Activated T-cell treated with anti-CD3 and anti-CD28 coated beads for 1 hour (primary cell): Measurements from ENCODE around the gene GH1.
"Not testable (repeated sequence)": the region's sequence is repeated elsewhere in the genome, so short reads cannot be mapped to it uniquely, and the experiment has no call there.

ENCODE experiments used
- DNase-seq: peaks from one replicate; pipeline ENCODE4 v3.0.0-alpha.2; 2020; ENCODE audit warnings: low read depth

The GH1 gene

DNA sequence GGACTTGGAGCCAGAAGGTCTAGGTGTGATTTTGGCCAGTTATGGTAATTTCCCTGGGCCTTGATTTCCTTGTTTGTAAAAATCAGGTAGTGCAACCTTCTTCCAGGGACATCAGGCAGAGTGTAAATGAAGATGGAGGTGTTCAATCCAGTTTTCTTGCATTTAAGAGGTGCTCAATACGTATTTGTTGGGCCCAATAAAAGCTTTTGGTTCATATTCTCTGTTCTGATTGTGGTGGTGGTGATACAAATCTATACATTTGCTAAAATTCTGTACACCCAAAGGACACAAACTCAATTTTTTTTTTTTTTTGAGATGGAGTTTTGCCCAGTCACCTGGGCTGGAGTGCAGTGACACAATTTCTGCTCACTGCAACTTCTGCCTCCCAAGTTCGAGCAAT is 7.5 kb upstream of the GH1 start:
- no peak for DNase-seq

DNA sequence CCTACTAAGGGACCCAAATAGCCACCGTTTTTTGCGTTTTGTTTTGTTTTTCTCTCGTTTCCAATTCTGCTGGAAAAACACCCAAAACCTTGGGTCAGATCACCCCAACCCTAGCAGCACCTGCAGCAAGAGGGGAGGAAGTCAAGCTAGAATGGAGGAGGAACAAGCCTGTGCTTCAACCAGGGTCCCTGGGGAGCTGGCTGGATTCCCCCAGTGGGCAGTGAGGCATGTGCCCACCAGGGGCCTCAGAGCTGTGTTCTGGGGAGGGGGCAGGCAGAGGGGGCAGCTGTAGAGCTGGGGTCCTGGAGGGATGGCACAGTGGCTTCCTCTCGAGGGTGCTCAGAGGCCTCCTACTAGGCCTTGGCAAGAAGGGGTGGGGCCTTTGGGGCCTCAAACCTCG is 7.0 kb upstream of the GH1 start:
- DNase-seq, result no peak

DNA sequence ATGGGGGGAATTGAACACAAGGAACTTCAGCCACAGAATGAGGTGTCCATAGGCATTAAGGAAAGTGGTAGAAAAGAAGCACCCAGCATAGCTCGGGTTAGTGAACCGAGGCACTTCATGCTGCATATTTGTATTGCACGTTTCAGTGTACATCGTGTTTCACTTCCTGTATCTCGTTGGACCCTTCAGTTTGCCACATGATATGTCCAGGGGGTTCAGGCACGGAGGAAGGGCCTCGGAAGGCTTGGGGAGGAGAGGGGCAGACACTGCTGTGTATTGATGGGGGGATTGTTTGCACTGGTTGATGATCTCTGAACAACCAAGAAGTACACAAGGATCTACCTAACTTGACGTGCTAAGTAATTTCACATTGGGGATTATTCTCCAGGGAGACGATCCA is 3.8 kb upstream of the GH1 start:
- DNase-seq, result not testable (repeated sequence)

DNA sequence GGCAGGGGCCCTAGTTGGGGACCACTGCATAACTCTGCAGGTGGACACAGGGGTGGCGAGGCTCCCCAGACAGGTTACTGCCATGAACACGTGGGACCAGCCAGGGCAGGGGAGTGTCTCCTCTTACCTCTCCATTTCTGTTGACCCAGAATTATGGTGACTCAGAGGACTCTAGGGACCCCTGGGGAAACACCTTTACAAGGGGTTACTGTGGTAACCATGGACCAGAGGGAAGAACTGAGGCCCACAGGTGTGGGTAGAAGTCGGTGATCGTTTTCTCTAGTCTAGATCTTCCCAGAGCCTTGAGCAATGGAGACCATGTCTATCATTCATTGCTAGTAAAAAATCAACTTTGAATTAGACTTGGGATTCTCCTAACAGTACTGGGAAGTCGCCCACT is 2.1 kb upstream of the GH1 start:
- not testable (repeated sequence) for DNase-seq

DNA sequence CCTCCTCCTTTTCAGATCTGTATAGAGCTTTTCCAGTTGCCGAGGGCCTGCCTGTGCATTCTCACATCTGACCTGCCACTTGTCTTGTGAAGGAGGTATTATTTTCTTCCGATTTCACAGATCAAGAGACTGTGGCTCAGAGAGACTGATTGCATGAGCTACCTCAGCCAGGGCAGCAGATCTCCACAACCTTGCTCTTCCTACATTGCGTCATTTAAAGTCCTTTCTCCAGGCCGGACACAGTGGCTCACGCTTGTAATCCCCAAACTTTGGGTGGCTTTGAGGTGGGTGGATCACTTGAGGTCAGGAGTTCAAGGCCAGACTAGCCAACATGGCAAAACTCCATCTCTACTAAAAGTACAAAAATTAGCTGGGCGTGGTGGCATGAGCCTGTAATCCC is 1.4 kb upstream of the GH1 start:
- not testable (repeated sequence) for DNase-seq

DNA sequence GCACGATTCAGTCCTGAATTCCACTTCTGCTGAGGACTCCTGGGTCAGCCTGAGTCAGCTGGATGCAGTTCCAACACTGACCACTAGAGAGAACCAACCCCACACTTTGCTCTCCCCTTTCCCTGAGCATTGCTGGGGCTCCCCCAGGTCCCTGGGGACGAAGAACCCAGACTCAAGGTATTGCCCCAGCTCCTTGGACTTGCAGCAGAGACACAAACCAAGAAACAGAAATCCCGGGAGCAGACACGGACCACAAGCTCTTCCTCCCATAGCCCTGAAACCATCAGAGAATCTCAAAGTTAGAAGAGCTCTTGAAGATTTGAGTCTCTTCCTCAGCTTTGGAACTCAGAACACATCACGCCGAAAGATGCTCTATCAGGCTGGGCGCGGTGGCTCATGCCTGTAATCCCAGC is 678 bp upstream of the GH1 start:
- peak; percentile 62 for DNase-seq

DNA sequence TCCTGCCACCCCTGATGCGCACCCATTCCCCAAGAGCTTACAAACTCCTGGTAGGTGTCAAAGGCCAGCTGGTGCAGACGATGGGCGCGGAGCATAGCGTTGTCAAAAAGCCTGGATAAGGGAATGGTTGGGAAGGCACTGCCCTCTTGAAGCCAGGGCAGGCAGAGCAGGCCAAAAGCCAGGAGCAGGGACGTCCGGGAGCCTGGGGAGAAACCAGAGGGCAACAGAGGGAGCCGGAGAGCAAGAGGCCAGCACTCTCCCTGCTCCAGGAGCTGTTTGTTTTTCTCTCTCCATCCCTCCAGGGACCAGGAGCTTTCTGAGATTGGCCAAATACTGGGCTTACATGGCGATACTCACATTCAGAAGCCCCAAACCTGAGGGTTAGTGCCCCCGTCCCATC is 334 bp downstream of the GH1 start:
- DNase-seq, result no peak

DNA sequence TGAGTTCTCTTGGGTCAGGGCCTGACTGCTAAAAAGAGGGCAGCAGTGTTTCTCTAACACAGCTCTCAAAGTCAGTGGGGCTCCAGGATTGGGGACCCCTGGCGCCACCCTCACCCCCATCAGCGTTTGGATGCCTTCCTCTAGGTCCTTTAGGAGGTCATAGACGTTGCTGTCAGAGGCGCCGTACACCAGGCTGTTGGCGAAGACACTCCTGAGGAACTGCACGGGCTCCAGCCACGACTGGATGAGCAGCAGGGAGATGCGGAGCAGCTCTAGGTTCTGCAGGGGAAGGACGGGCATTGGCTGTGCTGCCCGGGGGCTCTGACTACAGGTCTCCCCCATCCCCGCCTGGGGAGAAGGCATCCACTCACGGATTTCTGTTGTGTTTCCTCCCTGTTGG is 993 bp downstream of the GH1 start:
- no peak for DNase-seq

DNA sequence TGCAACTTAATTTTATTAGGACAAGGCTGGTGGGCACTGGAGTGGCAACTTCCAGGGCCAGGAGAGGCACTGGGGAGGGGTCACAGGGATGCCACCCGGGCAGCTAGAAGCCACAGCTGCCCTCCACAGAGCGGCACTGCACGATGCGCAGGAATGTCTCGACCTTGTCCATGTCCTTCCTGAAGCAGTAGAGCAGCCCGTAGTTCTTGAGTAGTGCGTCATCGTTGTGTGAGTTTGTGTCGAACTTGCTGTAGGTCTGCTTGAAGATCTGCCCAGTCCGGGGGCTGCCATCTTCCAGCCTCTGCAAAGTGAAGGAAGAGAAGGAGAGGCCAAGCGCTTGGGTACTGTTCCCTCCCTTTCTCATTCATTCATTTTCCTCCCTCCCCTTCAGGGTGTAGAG is 1.4 kb downstream of the GH1 start:
- DNase-seq, result not testable (repeated sequence)

DNA sequence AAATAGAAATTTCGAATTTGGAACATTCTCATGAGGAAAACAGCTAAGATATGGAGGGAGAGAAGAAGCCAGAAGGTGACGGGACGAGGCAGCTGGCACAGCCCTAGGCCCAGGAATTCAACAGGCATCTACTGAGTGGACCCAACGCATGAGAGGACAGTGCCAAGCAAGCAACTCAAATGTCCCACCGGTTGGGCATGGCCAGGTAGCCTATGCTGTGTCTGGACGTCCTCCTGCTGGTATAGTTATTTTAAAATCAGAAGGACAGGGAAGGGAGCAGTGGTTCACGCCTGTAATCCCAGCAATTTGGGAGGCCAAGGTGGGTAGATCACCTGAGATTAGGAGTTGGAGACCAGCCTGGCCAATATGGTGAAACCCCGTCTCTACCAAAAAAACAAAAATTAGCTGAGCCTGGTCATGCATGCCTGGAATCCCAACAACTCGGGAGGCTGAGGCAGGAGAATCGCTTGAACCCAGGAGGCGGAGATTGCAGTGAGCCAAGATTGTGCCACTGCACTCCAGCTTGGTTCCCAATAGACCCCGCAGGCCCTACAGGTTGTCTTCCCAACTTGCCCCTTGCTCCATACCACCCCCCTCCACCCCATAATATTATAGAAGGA is 2.0 kb downstream of the GH1 start:
- DNase-seq, result no peak

DNA sequence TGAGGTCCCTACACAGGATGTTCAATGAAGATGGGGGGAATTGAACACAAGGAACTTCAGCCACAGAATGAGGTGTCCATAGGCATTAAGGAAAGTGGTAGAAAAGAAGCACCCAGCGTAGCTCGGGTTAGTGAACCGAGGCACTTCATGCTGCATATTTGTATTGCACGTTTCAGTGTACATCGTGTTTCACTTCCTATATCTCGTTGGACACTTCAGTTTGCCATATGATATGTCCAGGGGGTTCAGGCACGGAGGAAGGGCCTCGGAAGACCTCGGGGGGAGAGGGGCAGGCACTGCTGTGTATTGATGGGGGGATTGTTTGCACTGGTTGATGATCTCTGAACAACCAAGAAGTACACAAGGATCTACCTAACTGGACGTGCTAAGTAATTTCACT is 2.9 kb downstream of the GH1 start:
- DNase-seq, result not testable (repeated sequence)

DNA sequence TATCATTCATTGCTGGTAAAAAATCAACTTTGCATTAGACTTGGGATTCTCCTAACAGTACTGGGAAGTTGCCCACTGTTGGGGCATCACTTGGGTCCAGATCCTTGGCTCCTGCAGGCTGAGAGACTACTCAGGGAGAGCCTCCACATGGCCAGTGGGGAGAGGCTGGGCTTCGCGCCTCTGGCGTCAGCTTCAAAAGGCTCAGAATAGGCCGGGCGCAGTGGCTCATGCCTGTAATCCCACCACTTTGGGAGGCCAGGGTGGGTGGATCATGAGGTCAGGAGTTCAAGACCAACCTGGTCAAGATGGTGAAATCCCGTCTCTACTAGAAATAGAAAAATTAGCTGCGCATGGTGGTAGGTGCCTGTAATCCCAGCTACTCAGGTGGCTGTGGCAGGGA is 4.2 kb downstream of the GH1 start:
- no peak for DNase-seq

DNA sequence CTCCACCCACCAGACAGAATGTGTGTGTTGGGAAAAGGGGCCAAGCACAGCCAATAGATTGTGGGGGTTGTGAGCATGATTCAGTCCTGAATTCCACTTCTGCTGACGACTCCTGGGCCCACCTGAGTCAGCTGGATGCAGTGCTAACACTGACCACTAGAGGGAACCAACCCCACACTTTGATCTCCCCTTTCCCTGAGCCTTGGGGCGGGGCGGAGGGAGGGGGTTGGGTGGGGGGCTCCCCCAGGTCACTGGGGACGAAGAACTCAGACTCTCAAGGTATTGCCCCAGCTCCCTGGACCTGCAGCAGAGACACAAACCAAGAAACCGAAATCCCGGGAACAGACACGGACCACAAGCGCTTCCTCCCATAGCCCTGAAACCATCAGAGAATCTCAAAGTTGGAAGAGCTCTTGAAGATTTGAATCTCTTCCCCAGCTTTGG is 7.0 kb downstream of the GH1 start:
- DNase-seq, result peak; percentile 54

DNA sequence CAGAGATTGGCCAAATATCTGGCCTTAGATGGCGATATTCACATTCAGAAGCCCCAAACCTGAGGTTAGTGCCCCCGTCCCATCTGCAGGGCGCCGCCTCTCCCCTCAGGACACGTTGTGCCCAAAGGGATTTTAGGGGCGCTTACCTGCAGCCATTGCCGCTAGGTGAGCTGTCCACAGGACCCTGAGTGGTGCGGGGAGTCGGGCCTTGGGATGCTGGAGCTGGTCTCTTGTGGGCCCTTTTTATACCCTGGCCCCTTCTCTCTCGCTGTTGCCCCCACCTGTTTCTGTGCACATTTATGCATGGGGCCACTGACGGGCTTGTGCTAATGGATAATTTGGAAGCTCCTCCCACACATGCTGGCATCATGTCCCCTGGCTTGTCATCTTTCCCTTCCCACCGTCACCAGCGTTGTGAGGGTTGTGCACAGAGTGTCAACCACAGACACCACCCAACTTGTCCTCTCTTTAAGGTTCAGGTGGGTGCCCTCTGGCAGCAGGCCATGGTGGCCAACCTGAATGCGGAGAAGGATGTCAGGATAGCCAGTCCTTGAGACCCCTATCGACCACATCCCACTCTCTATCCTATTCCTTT is 7.5 kb downstream of the GH1 start, which contains the start of gene CSHL1:
Gene CSHL1 (minus strand): TSS at position 218 of the 595 bp plus-strand sequence. CDS start 62 bp downstream, at position 156.
- no peak for DNase-seq

DNA sequence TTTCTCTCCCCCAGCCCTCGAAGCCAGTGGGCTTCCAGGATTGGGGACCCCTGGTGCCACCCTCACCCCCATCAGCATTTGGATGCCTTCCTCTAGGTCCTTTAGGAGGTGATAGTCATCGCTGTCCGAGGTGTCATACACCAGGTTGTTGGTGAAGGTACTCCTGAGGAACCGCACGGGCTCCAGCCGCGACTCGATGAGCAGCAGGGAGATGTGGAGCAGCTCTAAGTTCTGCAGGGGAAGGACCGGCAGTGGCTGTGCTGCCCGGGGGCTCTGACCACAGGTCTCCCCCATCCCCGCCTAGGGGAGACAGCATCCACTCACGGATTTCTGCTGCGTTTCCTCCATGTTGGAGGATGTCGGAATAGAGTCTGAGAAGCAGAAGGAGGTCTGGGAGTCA is 8.5 kb downstream of the GH1 start:
- DNase-seq, result no peak

DNA sequence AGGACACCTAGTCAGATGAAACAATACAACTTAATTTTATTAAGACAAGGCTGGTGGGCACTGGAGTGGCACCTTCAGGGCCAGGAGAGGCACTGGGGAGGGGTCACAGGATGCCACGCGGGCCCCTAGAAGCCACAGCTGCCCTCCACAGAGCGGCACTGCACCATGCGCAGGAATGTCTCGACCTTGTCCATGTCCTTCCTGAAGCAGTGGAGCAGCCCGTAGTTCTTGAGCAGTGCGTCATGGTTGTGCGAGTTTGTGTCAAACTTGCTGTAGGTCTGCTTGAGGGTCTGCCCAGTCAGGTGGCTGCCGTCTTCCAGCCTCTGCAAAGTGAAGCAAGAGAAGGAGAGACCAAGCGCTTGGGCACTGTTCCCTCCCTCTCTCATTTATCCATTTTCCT is 9.1 kb downstream of the GH1 start:
- DNase-seq, result not testable (repeated sequence)

DNA sequence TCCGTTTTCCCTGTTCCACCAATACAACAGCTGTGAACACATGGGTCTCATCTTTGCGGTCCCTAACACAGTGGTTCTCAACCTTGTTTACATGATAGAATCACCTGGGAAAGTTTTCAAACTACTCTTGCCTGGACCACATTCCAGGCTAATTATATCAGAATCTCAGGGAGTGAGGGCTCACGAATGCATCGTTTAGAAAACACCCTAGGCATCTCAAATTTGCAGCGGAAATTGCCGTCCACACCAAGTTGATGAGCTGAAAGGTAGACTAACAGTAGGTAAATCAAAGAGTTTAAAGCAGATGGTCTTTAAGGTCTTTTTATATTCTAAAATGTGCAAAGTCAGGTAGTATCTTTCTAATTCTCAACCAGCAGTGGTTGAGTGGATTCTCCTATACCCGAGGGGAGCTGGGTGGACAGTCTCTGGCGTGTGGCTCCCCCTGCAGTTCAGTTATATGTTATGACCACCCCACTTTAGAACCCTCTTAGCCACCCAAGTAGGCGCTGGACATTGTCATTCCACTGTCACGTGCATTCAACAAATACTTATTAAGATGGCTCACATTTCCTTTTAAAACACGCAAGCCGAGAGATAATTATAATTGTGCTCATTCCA is 11.4 kb downstream of the GH1 start:
- not testable (repeated sequence) for DNase-seq

DNA sequence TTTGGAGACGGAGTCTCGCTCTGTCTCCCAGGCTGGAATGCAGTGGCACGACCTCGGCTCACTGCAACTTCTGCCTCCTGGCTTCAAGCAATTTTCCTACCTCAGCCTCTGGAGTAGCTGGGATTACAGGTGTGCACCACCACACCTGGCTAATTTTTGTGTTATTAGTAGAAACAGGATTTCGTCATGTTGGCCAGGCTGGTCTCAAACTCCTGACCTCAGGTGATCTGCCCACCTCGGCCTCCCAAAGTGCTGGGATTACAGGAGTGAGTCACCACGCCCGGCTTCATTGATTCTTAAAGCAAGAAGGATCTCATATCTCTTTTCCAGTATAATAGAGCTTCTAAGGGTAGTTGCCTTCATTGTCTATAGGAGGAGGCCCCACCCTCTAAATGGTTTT is 13.8 kb downstream of the GH1 start:
- DNase-seq, result not testable (repeated sequence)

DNA sequence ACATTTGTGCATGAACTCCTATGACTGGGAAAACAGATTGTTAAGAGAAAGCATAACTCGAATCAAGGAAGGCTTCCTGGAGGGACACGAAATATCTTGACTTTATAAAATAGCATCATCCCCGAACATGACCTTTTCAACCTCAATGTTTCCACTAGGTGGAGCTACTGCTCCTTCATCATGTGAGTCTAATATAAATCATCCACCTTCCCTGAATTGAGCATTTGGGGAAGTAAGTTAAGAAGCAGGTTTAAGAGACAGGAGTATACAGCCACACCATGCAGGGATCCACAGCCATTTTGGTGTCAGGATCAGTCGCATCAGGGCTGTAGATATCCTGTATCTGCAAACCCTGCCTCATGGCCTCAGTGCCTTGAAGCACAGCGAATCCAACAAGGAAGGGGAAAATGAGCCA is 14.8 kb downstream of the GH1 start:
- not testable (repeated sequence) for DNase-seq

DNA sequence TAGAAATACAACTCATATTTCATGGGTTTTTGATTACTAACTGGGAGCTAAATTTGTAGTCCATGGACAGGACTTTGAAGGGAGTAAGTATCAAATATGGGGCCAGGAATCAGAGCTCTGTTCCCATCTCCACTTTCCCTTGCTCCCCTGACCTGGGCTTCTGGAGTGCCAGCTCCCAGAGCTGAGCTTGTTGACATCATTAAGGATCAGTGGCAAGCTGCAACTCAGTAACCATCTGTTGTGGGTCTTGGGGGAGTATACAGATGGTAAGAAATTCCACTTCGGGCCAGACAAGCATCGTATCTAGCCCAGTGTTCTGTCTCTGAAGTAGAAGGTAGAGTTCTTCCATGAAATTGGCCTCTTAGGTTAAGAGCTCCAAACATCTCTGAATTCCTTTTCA is 16.7 kb downstream of the GH1 start:
- DNase-seq, result not testable (repeated sequence)

DNA sequence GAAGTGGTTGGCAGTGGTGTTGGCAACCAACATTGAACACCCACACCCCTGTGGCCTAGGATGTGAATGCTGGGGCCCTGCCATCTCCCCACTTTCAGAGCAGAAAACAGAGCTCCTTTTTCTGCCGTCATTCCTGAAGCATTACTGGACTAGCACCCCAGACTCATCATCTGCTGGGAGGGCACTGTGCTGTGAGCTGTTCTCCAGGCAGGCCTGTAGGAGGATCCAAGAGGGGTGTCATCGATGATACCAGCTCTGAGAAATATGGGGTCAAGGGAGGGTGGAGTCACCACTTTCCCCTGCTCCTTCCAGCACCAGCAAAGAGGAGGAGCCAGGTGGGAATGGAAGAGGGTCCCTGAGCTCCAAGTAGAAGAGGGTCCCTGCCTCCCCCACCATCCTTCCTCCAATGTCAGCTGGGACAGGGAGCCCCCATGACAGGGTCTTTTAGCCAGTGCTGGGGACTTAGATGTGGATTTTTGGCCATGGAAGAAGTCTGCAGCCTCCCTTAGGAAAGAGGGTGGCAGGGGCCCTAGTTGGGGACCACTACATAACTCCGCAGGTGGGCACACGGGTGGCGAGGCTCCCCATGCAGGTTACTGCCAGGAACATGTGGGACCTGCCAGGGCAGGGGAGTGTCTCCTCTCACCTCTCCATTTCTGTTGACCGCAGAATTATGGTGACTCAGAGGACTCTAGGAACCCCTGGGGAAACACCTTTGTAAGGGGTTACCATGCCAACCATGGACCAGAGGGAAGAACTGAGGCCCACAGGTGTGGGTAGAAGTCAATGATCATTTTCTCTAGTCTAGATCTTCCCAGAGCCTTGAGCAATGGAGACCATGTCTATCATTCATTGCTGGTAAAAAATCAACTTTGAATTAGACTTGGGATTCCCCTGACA is 19.5 kb downstream of the GH1 start:
- DNase-seq, result not testable (repeated sequence)
